HepG2 (cell line): ENCODE data around the gene TMEFF1. TPM values are rescaled to one million over a fixed set of nuclear protein-coding genes. Genes with fewer than 3 reads are reported as not detected.

ENCODE experiments used
- SNAPC4 ChIP-seq: sonication (generic); formaldehyde crosslinking; IDR thresholded peaks from 2 replicates; pipeline ENCODE4 v1.4.0; 2020; ENCODE audit warnings: mild to moderate bottlenecking, missing genetic modification reagents
- ZNF503 ChIP-seq: sonication (generic); formaldehyde crosslinking; IDR thresholded peaks from 2 replicates; pipeline ENCODE4 v1.4.0; 2020; ENCODE audit warnings: missing genetic modification reagents
- ZNF549 ChIP-seq: sonication (generic); formaldehyde crosslinking; IDR thresholded peaks from 2 replicates; pipeline ENCODE4 v1.5.0; 2020; ENCODE audit warnings: missing genetic modification reagents
- polyA plus RNA-seq, 8 experiments: library from polyadenylated mRNA; depleted of rRNA in 3 of 8; stranded (reverse) in 7 of 8; unstranded in 1 of 8; fragments of >200 nt; fragmentation: Illumina TruSeq in 4 of 8; extraction: Trizol in 4 of 8; gene quantifications; 2 replicates each; pipeline versions ENCODE4 v1.2.1 to v1.2.3, GENCODE V29; 2011 to 2016; ENCODE audit warnings: low read depth in 4 of 8, missing spikeins in 1 of 8, mixed read lengths in 1 of 8; ENCODE audit not compliant: insufficient read depth in 1 of 8
- total RNA-seq, 5 experiments: library from RNA; depleted of rRNA; stranded (reverse); fragments of >200 nt; fragmentation: Illumina TruSeq; extraction: Trizol; gene quantifications; 2 replicates each; pipeline ENCODE4 v1.2.3, GENCODE V29; 2016; ENCODE audit warnings: low read depth in 1 of 5

TMEFF1 gene
- total and polyA plus RNA-seq, 2 of the 13 experiments (the other 11 are each of a cell fraction or from before 2014, with no cell fraction given), result 0.87 to 1.9 TPM

GRCh38 chr9:100426189-100426529 is 46.8 kb upstream of the TMEFF1 start (continued):
- 0 out of 2 replicates have a peak, but pooled peaks have one; percentile 15 for TF ChIP-seq SNAPC4 (CRISPR knock-in tag)
- no peak for TF ChIP-seq ZNF549 (CRISPR knock-in tag)
- TF ChIP-seq ZNF503, result no peak
